ENCODE data around the gene MEF2A. TPM values are rescaled to one million over a fixed set of nuclear protein-coding genes. Genes with fewer than 3 reads are reported as not detected.
A peak's percentile ranks its signal among the peaks of the same experiment; 100 is the strongest.

The MEF2A gene
- total and polyA plus RNA-seq, 9 of the 15 experiments (the other 6 are each of a cell fraction or from before 2014, with no cell fraction given): 1.6 to 18.7 (median 8.7) TPM

DNA sequence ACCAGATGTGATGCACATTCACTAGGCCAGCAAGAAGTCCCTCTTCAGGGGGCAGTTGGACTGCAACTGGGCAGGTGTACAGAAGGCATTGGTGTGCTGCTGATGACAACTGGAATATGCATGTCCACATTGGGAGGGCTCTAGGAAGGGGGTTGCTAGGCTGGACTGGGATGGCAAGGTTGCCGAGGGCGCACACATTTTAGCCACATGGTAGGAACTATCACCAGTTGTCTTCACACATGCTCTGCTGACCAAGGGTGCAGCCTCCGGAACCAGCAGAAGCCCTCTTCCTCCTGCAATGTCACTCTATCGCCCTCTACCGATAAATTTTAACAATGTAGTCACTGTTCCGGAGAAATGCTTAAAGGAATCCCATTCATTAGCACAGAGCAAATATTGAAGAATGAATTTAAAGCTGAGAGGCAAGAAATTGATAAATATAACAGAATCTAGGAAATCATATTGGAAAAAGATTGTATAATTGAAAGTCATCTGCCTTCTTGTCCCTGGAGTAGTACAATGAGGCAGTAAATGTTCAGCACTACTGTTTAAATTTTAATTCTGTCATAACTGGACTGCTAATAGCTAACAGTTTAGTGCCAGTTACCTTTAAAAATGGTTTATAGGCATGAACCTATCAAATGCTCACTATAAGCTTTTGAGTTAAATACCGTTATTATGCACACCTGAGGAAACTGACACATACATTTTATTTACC, 190.1 kb downstream of the MEF2A start (continued):
- TF ChIP-seq, protein P1, sequence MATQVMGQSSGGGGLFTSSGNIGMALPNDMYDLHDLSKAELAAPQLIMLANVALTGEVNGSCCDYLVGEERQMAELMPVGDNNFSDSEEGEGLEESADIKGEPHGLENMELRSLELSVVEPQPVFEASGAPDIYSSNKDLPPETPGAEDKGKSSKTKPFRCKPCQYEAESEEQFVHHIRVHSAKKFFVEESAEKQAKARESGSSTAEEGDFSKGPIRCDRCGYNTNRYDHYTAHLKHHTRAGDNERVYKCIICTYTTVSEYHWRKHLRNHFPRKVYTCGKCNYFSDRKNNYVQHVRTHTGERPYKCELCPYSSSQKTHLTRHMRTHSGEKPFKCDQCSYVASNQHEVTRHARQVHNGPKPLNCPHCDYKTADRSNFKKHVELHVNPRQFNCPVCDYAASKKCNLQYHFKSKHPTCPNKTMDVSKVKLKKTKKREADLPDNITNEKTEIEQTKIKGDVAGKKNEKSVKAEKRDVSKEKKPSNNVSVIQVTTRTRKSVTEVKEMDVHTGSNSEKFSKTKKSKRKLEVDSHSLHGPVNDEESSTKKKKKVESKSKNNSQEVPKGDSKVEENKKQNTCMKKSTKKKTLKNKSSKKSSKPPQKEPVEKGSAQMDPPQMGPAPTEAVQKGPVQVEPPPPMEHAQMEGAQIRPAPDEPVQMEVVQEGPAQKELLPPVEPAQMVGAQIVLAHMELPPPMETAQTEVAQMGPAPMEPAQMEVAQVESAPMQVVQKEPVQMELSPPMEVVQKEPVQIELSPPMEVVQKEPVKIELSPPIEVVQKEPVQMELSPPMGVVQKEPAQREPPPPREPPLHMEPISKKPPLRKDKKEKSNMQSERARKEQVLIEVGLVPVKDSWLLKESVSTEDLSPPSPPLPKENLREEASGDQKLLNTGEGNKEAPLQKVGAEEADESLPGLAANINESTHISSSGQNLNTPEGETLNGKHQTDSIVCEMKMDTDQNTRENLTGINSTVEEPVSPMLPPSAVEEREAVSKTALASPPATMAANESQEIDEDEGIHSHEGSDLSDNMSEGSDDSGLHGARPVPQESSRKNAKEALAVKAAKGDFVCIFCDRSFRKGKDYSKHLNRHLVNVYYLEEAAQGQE (IDR thresholded peaks at IDR 0.05; ENCODE audit: borderline replicate concordance): peak; percentile 43; the same call in 1 of the 2 replicates
- TF ChIP-seq, protein P1 (CRISPR knock-in tag; IDR thresholded peaks at IDR 0.05; ENCODE audit: low read depth): no peak
- TF ChIP-seq STAG1 (CRISPR knock-in tag; IDR thresholded peaks at IDR 0.05; ENCODE audit: borderline replicate concordance) (peak; percentile 49; the same call in 1 of the 2 replicates), ETV1 (tag; conservative IDR thresholded peaks at IDR 0.05; ENCODE audit: low read depth) (peak; percentile 55; the same call in 1 of the 2 replicates), RAD21 (CRISPR knock-in tag; conservative IDR thresholded peaks at IDR 0.05 in 1 of 2, IDR thresholded peaks at IDR 0.05 in 1 of 2) (peak; percentile 63 to 85), TBL1XR1 (IDR thresholded peaks at IDR 0.05; ENCODE audit: low read length in 2 of 2) (no peak), HSF4 (CRISPR knock-in tag; IDR thresholded peaks at IDR 0.05; ENCODE audit: borderline replicate concordance) (no peak)
- TF ChIP-seq, protein P2, sequence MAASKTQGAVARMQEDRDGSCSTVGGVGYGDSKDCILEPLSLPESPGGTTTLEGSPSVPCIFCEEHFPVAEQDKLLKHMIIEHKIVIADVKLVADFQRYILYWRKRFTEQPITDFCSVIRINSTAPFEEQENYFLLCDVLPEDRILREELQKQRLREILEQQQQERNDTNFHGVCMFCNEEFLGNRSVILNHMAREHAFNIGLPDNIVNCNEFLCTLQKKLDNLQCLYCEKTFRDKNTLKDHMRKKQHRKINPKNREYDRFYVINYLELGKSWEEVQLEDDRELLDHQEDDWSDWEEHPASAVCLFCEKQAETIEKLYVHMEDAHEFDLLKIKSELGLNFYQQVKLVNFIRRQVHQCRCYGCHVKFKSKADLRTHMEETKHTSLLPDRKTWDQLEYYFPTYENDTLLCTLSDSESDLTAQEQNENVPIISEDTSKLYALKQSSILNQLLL (CRISPR knock-in tag; IDR thresholded peaks at IDR 0.05; ENCODE audit: borderline replicate concordance): no peak
- TF ChIP-seq, protein P3, sequence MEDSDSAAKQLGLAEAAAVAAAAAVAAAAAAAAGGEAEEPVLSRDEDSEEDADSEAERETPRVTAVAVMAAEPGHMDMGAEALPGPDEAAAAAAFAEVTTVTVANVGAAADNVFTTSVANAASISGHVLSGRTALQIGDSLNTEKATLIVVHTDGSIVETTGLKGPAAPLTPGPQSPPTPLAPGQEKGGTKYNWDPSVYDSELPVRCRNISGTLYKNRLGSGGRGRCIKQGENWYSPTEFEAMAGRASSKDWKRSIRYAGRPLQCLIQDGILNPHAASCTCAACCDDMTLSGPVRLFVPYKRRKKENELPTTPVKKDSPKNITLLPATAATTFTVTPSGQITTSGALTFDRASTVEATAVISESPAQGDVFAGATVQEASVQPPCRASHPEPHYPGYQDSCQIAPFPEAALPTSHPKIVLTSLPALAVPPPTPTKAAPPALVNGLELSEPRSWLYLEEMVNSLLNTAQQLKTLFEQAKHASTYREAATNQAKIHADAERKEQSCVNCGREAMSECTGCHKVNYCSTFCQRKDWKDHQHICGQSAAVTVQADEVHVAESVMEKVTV (CRISPR knock-in tag; IDR thresholded peaks at IDR 0.05): peak; percentile 54; the same call in 1 of the 2 replicates
- TF ChIP-seq, protein P4, sequence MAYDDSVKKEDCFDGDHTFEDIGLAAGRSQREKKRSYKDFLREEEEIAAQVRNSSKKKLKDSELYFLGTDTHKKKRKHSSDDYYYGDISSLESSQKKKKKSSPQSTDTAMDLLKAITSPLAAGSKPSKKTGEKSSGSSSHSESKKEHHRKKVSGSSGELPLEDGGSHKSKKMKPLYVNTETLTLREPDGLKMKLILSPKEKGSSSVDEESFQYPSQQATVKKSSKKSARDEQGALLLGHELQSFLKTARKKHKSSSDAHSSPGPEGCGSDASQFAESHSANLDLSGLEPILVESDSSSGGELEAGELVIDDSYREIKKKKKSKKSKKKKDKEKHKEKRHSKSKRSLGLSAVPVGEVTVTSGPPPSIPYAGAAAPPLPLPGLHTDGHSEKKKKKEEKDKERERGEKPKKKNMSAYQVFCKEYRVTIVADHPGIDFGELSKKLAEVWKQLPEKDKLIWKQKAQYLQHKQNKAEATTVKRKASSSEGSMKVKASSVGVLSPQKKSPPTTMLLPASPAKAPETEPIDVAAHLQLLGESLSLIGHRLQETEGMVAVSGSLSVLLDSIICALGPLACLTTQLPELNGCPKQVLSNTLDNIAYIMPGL (CRISPR knock-in tag; IDR thresholded peaks at IDR 0.05): no peak
- TF ChIP-seq, protein P5, sequence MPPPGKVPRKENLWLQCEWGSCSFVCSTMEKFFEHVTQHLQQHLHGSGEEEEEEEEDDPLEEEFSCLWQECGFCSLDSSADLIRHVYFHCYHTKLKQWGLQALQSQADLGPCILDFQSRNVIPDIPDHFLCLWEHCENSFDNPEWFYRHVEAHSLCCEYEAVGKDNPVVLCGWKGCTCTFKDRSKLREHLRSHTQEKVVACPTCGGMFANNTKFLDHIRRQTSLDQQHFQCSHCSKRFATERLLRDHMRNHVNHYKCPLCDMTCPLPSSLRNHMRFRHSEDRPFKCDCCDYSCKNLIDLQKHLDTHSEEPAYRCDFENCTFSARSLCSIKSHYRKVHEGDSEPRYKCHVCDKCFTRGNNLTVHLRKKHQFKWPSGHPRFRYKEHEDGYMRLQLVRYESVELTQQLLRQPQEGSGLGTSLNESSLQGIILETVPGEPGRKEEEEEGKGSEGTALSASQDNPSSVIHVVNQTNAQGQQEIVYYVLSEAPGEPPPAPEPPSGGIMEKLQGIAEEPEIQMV (tag; conservative IDR thresholded peaks at IDR 0.05; ENCODE audit: low read depth): no peak

All from K562 (cell line).